K562 (cell line): ENCODE results near the gene CNTN2. TPM values are rescaled to one million over a fixed set of nuclear protein-coding genes. Genes with fewer than 3 reads are reported as not detected.

Experiments
- ATAC-seq: fragments of 200-7000 bp; cut with Tn5 transposase; 3 replicates; pipeline ENCODE4 v1.9.1; 2020; ENCODE audit warnings: moderate library complexity
- BruUV-seq: library from RNA; stranded (reverse); fragments of 400-500 nt; replicated peaks from 2 replicates; lab custom pipeline; 2021; lab: Mats Ljungman, UMichigan
- CTCF ChIA-PET: fragments of 300-600 bp; formaldehyde crosslinking; extraction: SDS; loops from one replicate; lab custom pipeline; 2021; ENCODE audit warnings: low intra/inter-chr PET ratio; lab: Yijun Ruan, JAX
- POLR2A ChIA-PET: fragments of 300-600, 350-650 bp; sonication (Branson Sonifier 250); formaldehyde crosslinking; extraction: SDS; loops from one replicate; lab custom pipeline; 2021; ENCODE audit warnings: antibody characterized with exemption, inconsistent platforms; lab: Yijun Ruan, JAX
- DNase-seq, 4 experiments: peaks; one replicate each; pipeline versions ENCODE4 v3.0.0 to v3.0.0-alpha.2; 2011 to 2018; ENCODE audit warnings: low spot score in 3 of 4, mixed read lengths in 3 of 4; ENCODE audit errors: extremely low read depth in 1 of 4
- FAIRE-seq: peaks from 2 replicates; lab custom pipeline; 2011; peaks lifted over from hg19 to GRCh38; lab: Jason Lieb, UNC
- H2AFZ ChIP-seq: 2 replicates; pipeline ENCODE4 v1.6.0; 2011; ENCODE audit warnings: low read depth, low read length, control low read depth, inconsistent platforms
- H3K27ac ChIP-seq: fragments of 200-600 bp; 3 replicates; pipeline ENCODE4 v1.8.0; 2011; ENCODE audit warnings: low read depth, mild to moderate bottlenecking, control low read depth, inconsistent platforms, low read length, moderate library complexity, mixed read lengths; ENCODE audit errors: extremely low read depth
- H3K27me3 ChIP-seq, 2 experiments: fragments of 300-600 bp in 1 of 2; 2 replicates in 1 of 2; 3 replicates in 1 of 2; pipeline versions ENCODE4 v1.6.0 to v1.8.0; 2011; ENCODE audit warnings: inconsistent platforms in 2 of 2, low read length in 2 of 2, mild to moderate bottlenecking in 1 of 2, mixed read lengths in 1 of 2, moderate library complexity in 1 of 2; ENCODE audit not compliant: control insufficient read depth in 2 of 2, insufficient read depth in 2 of 2
- H3K36me3 ChIP-seq: fragments of 300-600 bp; 3 replicates; pipeline ENCODE4 v1.8.0; 2011; ENCODE audit warnings: mild to moderate bottlenecking, low read length, inconsistent platforms; ENCODE audit not compliant: control insufficient read depth, insufficient read depth
- H3K4me1 ChIP-seq, 2 experiments: fragments of 200-600 bp in 1 of 2; replicated peaks in 1 of 2; 2 replicates in 1 of 2; 3 replicates in 1 of 2; pipeline versions ENCODE4 v1.5.1 to v1.8.0; 2011; ENCODE audit warnings: inconsistent platforms in 2 of 2, low read length in 2 of 2, mild to moderate bottlenecking in 1 of 2, mixed read lengths in 1 of 2, moderate library complexity in 1 of 2; ENCODE audit not compliant: control insufficient read depth in 2 of 2, insufficient read depth in 2 of 2
- H3K4me2 ChIP-seq: 2 replicates; pipeline ENCODE4 v1.6.1; 2011; ENCODE audit warnings: low read length, control low read depth, inconsistent platforms, mixed read lengths; ENCODE audit not compliant: insufficient read depth
- H3K4me3 ChIP-seq: fragments of 200-600 bp; sonication (generic), shearing (Covaris generic); 2 replicates; pipeline ENCODE4 v1.5.1; 2016; ENCODE audit warnings: control low read depth, inconsistent platforms
- H3K79me2 ChIP-seq: fragments of 200-600 bp; 3 replicates; pipeline ENCODE4 v1.8.0; 2011; ENCODE audit warnings: low read length, inconsistent platforms; ENCODE audit not compliant: control insufficient read depth, insufficient read depth
- H3K9ac ChIP-seq, 2 experiments: 2 replicates each; pipeline versions ENCODE4 v1.6.0 to v1.6.1; 2011; ENCODE audit warnings: low read depth in 2 of 2, low read length in 2 of 2, control low read depth in 1 of 2, inconsistent platforms in 1 of 2, mild to moderate bottlenecking in 1 of 2, mixed read lengths in 1 of 2; ENCODE audit not compliant: insufficient read depth in 1 of 2
- H3K9me1 ChIP-seq: one replicate; pipeline ENCODE4 v1.6.0; 2011; ENCODE audit warnings: inconsistent platforms, mild to moderate bottlenecking, low read length, moderate library complexity; ENCODE audit not compliant: control insufficient read depth, insufficient read depth
- H3K9me3 ChIP-seq: replicated peaks from 2 replicates; pipeline ENCODE4 v1.5.1; 2011; ENCODE audit warnings: low read depth, low read length, inconsistent platforms; ENCODE audit not compliant: control insufficient read depth, insufficient read depth
- H4K20me1 ChIP-seq: replicated peaks from 2 replicates; pipeline ENCODE4 v1.6.1; 2011; ENCODE audit warnings: low read length, inconsistent platforms, mixed read lengths; ENCODE audit not compliant: control insufficient read depth, insufficient read depth
- BCOR ChIP-seq: fragments of 450-650 bp; IDR thresholded peaks from 2 replicates; pipeline ENCODE4 v1.6.1; 2016
- CBFA2T3 ChIP-seq: fragments of 450-650 bp; IDR thresholded peaks from 2 replicates; pipeline ENCODE4 v1.6.1; 2017
- GTF2E2 ChIP-seq: fragments of 200-800 bp; sonication (Bioruptor generic); IDR thresholded peaks from 2 replicates; pipeline ENCODE4 v1.6.1; 2016; ENCODE audit warnings: missing genetic modification characterization, missing compliant biosample characterization
- RBM25 ChIP-seq: fragments of 200-400 bp; formaldehyde crosslinking; IDR thresholded peaks from 2 replicates; pipeline ENCODE4 v1.6.1; 2018; ENCODE audit warnings: low read length, low read depth, moderate library complexity; ENCODE audit not compliant: severe bottlenecking
- ZFP36 ChIP-seq: fragments of 150-350 bp; IDR thresholded peaks from 2 replicates; pipeline ENCODE4 v1.6.1; 2018; ENCODE audit warnings: low read length, low read depth; ENCODE audit not compliant: partially characterized antibody
- WGBS: fragments of 100-300 bp; shearing (Covaris generic); methylation state at CpG from one replicate; pipeline ENCODE4 v1.1.6; 2016; ENCODE audit warnings: low coverage, mixed read lengths; ENCODE audit not compliant: insufficient coverage; ENCODE audit errors: missing lambda C conversion rate; 5-methylcytosine and 5-hydroxymethylcytosine counted together
- in situ Hi-C: fragments of 300-500 bp; cut with MboI; formaldehyde crosslinking; loops from 4 replicates; pipeline ENCODE4 v1.15.0; 2018; ENCODE audit warnings: inconsistent platforms, mixed read lengths
- intact Hi-C: fragments of 100-400 bp; cut with micrococcal nuclease; formaldehyde crosslinking; loops from 2 replicates; pipeline ENCODE4 v1.14.2; 2022
- polyA plus RNA-seq, 8 experiments: library from polyadenylated mRNA; depleted of rRNA in 4 of 8; stranded (reverse) in 5 of 8; unstranded in 3 of 8; fragments of >200 nt; fragmentation: Nextera tagmentation in 2 of 8; fragmentation: Illumina TruSeq in 1 of 8; extraction: Ambion mirVana in 2 of 8; extraction: Trizol in 1 of 8; gene quantifications; 2 replicates each; pipeline versions ENCODE4 v1.2.1 to v1.2.3, GENCODE V29; 2011 to 2014; ENCODE audit warnings: inconsistent platforms in 1 of 8, missing spikeins in 1 of 8
- total RNA-seq, 7 experiments: library from RNA; depleted of rRNA in 6 of 7; stranded (reverse); fragments of >200 nt in 6 of 7; fragmentation: Illumina TruSeq in 2 of 7; extraction: Trizol in 2 of 7; gene quantifications; 2 replicates each; pipeline versions ENCODE4 v1.2.1 to v1.2.3, GENCODE V29; 2011 to 2021; ENCODE audit warnings: low replicate concordance in 1 of 7
- TF ChIP-seq, protein P1 (sequence below), 2 experiments: fragments of 450-650 bp; formaldehyde crosslinking in 1 of 2; IDR thresholded peaks; 2 replicates each; pipeline versions ENCODE4 v1.4.0 to v1.6.1; 2014 to 2020; ENCODE audit warnings: mild to moderate bottlenecking in 2 of 2, borderline replicate concordance in 1 of 2, low read depth in 1 of 2

CNTN2 gene
- total and polyA plus RNA-seq, 9 of the 15 experiments (the other 6 are each of a cell fraction or from before 2014, with no cell fraction given), result not detected

DNA sequence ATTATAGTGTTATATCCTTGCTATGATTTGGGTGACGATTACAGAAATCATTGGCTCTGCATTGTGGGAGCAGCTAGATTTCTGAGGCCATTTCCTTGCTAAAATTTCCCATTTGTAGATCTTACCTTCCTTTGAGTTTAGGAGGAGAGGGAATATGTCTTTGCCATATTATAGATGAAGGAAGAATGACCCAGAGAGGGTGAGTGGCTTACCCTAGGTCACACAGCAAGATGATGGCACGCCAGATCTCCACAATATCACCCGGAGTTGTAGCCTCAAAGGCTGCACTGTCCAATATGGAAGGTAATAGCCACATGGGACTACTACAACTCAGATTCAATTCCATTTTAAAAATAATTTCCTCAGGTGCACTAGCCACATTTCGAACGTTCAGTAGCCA lies 10.3 kb downstream of the CNTN2 start:
- no peak for FAIRE-seq

DNA sequence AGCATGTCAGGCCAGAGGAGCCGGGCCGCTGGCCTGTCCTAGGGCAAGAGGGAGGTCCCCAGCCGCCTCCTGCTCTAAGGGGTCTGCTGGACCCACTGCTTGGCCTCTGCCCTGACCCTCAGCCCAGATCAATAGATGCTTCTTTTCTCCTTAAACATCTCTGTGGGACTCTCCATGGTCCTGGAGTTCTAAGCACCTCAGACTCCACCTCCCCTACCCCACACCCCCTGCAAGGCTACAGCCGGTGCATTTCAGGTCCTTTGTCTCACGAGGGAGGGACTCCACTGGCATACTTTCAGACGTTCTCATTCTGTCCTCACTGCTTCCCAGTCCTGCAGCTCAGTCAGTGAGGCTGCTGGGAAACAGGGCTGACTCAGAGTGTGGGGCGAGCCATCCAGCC lies 11.0 kb downstream of the CNTN2 start:
- BruUV-seq, result no TSS peak
- CTCF ChIA-PET, result no interaction called here
- in situ Hi-C loops, result no loop called here

More for the DNA sequence above, 10.3 kb downstream of the CNTN2 start:
- POLR2A ChIA-PET, result interaction anchor here (0.6 to 3.2 kb wide), 3 partner anchors 9 to 235 kb away, joined by 3 to 11 read pairs (median 3); no protein-coding TSS in a partner anchor
- H3K27me3 ChIP-seq, result peaks cover 59 to 95% of the 10 kb centered on the region in 2 experiments
- H3K79me2 ChIP-seq, result no peaks in the 10 kb centered on the region
- no peaks in the 10 kb centered on the region for H3K36me3 ChIP-seq
- no peak overlapping the region for H3K9ac ChIP-seq
- ATAC-seq (no peak), DNase-seq (no peak)
- WGBS, result under 1% methylated on average over 5 of the region's 5 CpGs
- TF ChIP-seq BCOR (0 out of 2 replicates have a peak, but pooled peaks have one; percentile 19), GTF2E2 (tag) (no peak), ZFP36 (peak; percentile 83), RBM25 (peak; percentile 79)
- TF ChIP-seq, all 486 proteins: peak for 3
- H3K4me3 ChIP-seq, result no peak overlapping the region
- H4K20me1 ChIP-seq, result peaks cover 17% of the 10 kb centered on the region
- no peak overlapping the region for H3K4me2 ChIP-seq
- no TSS peak for BruUV-seq
- H3K4me1 ChIP-seq, result no peaks in the 10 kb centered on the region
- no peaks in the 10 kb centered on the region for H3K9me3 ChIP-seq
- in situ Hi-C loops (no loop called here), intact Hi-C loops (no loop called here)
- no peak overlapping the region for H2AFZ ChIP-seq
- CTCF ChIA-PET, result no interaction called here
- no peaks in the 10 kb centered on the region for H3K9me1 ChIP-seq
- H3K27ac ChIP-seq, result no peak overlapping the region

More for the DNA sequence above, 11.0 kb downstream of the CNTN2 start:
- no peak for FAIRE-seq
- no peaks in the 10 kb centered on the region for H3K9me1 ChIP-seq
- intact Hi-C loops, result no loop called here
- H3K9ac ChIP-seq, result no peak overlapping the region
- TF ChIP-seq, protein P1, sequence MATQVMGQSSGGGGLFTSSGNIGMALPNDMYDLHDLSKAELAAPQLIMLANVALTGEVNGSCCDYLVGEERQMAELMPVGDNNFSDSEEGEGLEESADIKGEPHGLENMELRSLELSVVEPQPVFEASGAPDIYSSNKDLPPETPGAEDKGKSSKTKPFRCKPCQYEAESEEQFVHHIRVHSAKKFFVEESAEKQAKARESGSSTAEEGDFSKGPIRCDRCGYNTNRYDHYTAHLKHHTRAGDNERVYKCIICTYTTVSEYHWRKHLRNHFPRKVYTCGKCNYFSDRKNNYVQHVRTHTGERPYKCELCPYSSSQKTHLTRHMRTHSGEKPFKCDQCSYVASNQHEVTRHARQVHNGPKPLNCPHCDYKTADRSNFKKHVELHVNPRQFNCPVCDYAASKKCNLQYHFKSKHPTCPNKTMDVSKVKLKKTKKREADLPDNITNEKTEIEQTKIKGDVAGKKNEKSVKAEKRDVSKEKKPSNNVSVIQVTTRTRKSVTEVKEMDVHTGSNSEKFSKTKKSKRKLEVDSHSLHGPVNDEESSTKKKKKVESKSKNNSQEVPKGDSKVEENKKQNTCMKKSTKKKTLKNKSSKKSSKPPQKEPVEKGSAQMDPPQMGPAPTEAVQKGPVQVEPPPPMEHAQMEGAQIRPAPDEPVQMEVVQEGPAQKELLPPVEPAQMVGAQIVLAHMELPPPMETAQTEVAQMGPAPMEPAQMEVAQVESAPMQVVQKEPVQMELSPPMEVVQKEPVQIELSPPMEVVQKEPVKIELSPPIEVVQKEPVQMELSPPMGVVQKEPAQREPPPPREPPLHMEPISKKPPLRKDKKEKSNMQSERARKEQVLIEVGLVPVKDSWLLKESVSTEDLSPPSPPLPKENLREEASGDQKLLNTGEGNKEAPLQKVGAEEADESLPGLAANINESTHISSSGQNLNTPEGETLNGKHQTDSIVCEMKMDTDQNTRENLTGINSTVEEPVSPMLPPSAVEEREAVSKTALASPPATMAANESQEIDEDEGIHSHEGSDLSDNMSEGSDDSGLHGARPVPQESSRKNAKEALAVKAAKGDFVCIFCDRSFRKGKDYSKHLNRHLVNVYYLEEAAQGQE (IDR thresholded peaks at IDR 0.05; ENCODE audit: borderline replicate concordance), result peak; percentile 71
- TF ChIP-seq, protein P1 (CRISPR knock-in tag; IDR thresholded peaks at IDR 0.05; ENCODE audit: low read depth), result 0 out of 2 replicates have a peak, but pooled peaks have one; percentile 21
- TF ChIP-seq CBFA2T3, result no peak
- H3K4me2 ChIP-seq, result no peak overlapping the region
- no peak for ATAC-seq
- no peak overlapping the region for H2AFZ ChIP-seq
- DNase-seq, result no peak
- H3K27me3 ChIP-seq, result peaks cover 62 to 95% of the 10 kb centered on the region in 2 experiments
- no peak overlapping the region for H3K27ac ChIP-seq
- WGBS, result 0% methylated on average over 7 of the region's 7 CpGs
- H3K4me3 ChIP-seq, result no peak overlapping the region
- H3K79me2 ChIP-seq, result no peaks in the 10 kb centered on the region
- no peaks in the 10 kb centered on the region for H3K36me3 ChIP-seq
- POLR2A ChIA-PET, result interaction anchor here (0.6 to 1.0 kb wide), 4 partner anchors 22 to 757 kb away, joined by 3 to 5 read pairs (median 3); partner anchors contain the start of gene RBBP5
- H4K20me1 ChIP-seq, result peaks cover 22% of the 10 kb centered on the region
- no peaks in the 10 kb centered on the region for H3K9me3 ChIP-seq
- H3K4me1 ChIP-seq, result no peaks in the 10 kb centered on the region
